SK-N-MC (cell line): ENCODE data around the gene E2F1.

Experiments used
- EZH2 ChIP-seq: fragments of 200-600 bp; sonication (generic); IDR thresholded peaks from one replicate; pipeline ENCODE4 v1.6.1; 2017; ENCODE audit warnings: antibody characterized with exemption
- POLR2AphosphoS5 ChIP-seq: IDR thresholded peaks from 2 replicates; pipeline ENCODE4 v1.6.1; 2012; ENCODE audit warnings: mild to moderate bottlenecking, low read depth, low read length, borderline replicate concordance

- no peak for TF ChIP-seq EZH2
- TF ChIP-seq POLR2AphosphoS5, result no peak
Observed at GRCh38 chr20:33673410-33674293, 12.5 kb downstream of the E2F1 start.
